Spleen (tissue), 7 donors: Measurements from ENCODE around the gene PNO1.

Experiments used
- POLR2AphosphoS5 ChIP-seq, 3 donors: sonication (generic); formaldehyde crosslinking; IDR thresholded peaks; one replicate each; pipeline ENCODE4 v1.5.1; 2017; ENCODE audit warnings: antibody characterized with exemption in 3 of 3
- TF ChIP-seq, protein P1 (sequence below), 11 experiments: fragments of 200-600 bp in 7 of 11; fragments of 450-650 bp in 4 of 11; sonication (generic) in 4 of 11; IDR thresholded peaks in 8 of 11; conservative IDR thresholded peaks in 3 of 11; 1 replicate in 7 of 11; 2 replicates in 4 of 11; pipeline versions ENCODE4 v1.4.0 to v1.8.0; 2016 to 2021; ENCODE audit warnings: antibody characterized with exemption in 11 of 11, inconsistent platforms in 4 of 11, mild to moderate bottlenecking in 1 of 11
- donor health status: DM: no; HTN: no; CAD: no; lungs with moderate emphysema.
- donor health status: DM: no; HTN: no; CAD: no.
- donor health status: DM: no; HTN: no; CAD: no.

DNA sequence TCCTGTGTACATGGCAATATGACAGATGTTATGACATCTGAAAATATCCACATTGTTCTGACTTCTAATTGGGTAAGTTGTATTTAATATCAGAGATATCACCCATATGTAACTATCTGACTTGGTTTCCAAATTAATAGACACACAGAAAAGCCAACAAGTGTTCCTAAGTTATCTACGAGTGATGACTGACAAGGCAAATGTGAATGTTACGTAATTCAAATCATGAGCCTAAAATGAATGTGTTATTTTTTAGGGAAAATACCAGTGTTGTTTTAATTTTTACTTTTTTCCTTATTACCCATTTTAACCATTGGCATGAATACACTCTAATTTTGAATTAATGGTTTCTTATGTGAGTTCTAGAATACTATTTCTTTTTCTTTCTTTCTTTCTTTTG lies 15.8 kb upstream of the PNO1 start:
- TF ChIP-seq, protein P1, sequence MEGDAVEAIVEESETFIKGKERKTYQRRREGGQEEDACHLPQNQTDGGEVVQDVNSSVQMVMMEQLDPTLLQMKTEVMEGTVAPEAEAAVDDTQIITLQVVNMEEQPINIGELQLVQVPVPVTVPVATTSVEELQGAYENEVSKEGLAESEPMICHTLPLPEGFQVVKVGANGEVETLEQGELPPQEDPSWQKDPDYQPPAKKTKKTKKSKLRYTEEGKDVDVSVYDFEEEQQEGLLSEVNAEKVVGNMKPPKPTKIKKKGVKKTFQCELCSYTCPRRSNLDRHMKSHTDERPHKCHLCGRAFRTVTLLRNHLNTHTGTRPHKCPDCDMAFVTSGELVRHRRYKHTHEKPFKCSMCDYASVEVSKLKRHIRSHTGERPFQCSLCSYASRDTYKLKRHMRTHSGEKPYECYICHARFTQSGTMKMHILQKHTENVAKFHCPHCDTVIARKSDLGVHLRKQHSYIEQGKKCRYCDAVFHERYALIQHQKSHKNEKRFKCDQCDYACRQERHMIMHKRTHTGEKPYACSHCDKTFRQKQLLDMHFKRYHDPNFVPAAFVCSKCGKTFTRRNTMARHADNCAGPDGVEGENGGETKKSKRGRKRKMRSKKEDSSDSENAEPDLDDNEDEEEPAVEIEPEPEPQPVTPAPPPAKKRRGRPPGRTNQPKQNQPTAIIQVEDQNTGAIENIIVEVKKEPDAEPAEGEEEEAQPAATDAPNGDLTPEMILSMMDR (IDR thresholded peaks at IDR 0.05 in 8 of 11, conservative IDR thresholded peaks at IDR 0.05 in 3 of 11): no peak
- no peak for TF ChIP-seq POLR2AphosphoS5 (IDR thresholded peaks at IDR 0.05)
